KOPT-K1 (cell line): ENCODE results near the gene KCNN3.

Experiments
- H3K27ac ChIP-seq: fragments of 200-600 bp; sonication (generic); 2 replicates; pipeline ENCODE4 v1.5.1; 2016; ENCODE audit warnings: antibody characterized with exemption, mild to moderate bottlenecking, low read depth, low read length; ENCODE audit not compliant: poor library complexity, severe bottlenecking
- H3K36me3 ChIP-seq: fragments of 200-600 bp; sonication (generic); 2 replicates; pipeline ENCODE4 v1.5.1; 2017; ENCODE audit warnings: antibody characterized with exemption, mild to moderate bottlenecking, low read length, moderate library complexity; ENCODE audit not compliant: insufficient read depth
- H3K9me3 ChIP-seq: fragments of 200-600 bp; sonication (generic); 2 replicates; pipeline ENCODE4 v1.5.1; 2017; ENCODE audit warnings: antibody characterized with exemption, low read length, mild to moderate bottlenecking; ENCODE audit not compliant: insufficient read depth, poor library complexity, severe bottlenecking

KCNN3 gene

GRCh38 chr1:154661110-154661509 lies 209.0 kb downstream of the KCNN3 start:
- H3K9me3 ChIP-seq = no peaks in the 10 kb centered on the region
- no peak overlapping the region for H3K27ac ChIP-seq
- no peaks in the 10 kb centered on the region for H3K36me3 ChIP-seq

DNA sequence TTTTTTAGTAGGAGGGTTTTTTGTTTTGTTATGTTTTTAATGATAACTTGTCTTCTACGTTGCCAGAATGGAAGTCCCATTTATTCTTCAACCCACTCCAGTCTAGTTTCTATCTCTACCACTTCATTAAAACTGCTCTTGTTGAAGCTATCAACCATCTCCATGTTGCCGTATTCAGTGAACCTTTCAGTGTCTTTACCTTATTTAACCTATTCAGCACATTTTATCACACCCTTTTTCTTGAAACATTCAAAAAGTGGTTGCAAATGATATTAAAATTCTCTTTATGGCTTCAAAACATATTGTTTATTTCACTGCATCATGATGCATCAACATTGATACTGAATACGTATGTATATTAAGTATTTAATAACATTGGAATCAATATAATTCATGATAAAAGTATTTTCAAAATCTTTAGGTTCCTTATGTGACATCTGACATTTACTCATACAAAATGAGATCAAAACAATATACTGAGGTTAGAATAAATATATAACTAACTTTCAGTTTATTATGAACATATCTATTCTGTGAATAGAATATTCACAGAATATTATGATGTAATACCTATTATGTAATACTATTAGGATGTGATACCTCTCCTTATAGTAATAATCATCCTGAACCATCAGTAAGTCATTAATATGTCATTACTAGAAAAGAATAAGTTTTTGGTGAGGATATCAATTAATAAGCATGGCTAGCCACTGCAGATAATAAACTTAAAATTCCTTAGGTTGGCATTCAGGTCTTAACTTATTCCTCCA lies 210.1 kb downstream of the KCNN3 start:
- H3K27ac ChIP-seq = no peak overlapping the region
- no peaks in the 10 kb centered on the region for H3K36me3 ChIP-seq
- H3K9me3 ChIP-seq = peaks cover 4% of the 10 kb centered on the region

- Histone ChIP-seq H3K36me3 (no peaks in the 10 kb centered on the region), H3K27ac (no peak overlapping the region), H3K9me3 (peaks cover 9% of the 10 kb centered on the region)
Observed at GRCh38 chr1:154657556-154657955, 212.5 kb downstream of the KCNN3 start.

GRCh38 chr1:154652893-154653292 lies 217.2 kb downstream of the KCNN3 start:
- peaks cover 9% of the 10 kb centered on the region for H3K9me3 ChIP-seq
- no peaks in the 10 kb centered on the region for H3K36me3 ChIP-seq
- no peak overlapping the region for H3K27ac ChIP-seq
